Measurements from ENCODE around the gene CDHR1.

CDHR1 gene

DNA sequence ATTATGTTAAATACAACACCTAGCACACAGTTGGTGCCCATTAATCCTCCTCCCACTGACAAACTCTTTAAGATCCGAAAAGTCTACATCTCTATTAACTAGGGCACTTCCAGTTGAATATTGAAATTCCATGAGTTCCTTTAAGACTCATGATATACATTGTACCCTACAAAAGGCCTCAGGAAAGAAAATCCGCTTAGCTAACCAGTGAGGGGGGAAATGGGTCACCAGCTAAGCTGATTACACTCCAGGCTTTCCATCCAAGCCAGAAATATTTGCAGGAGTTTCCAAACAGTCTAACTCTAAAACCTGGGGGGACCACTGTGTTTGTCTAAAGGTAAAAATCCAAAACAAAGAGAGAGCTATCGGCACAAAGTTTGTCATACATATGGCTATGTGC lies 32.3 kb downstream of the CDHR1 start:
- DNase-seq (ENCODE audit: low read depth), result no peak
- no peak overlapping the region for H3K4me3 ChIP-seq (ENCODE audit: low read length)
- TF ChIP-seq, protein P1, sequence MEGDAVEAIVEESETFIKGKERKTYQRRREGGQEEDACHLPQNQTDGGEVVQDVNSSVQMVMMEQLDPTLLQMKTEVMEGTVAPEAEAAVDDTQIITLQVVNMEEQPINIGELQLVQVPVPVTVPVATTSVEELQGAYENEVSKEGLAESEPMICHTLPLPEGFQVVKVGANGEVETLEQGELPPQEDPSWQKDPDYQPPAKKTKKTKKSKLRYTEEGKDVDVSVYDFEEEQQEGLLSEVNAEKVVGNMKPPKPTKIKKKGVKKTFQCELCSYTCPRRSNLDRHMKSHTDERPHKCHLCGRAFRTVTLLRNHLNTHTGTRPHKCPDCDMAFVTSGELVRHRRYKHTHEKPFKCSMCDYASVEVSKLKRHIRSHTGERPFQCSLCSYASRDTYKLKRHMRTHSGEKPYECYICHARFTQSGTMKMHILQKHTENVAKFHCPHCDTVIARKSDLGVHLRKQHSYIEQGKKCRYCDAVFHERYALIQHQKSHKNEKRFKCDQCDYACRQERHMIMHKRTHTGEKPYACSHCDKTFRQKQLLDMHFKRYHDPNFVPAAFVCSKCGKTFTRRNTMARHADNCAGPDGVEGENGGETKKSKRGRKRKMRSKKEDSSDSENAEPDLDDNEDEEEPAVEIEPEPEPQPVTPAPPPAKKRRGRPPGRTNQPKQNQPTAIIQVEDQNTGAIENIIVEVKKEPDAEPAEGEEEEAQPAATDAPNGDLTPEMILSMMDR (IDR thresholded peaks at IDR 0.05; ENCODE audit: insufficient read depth, low read depth, low read length, missing control alignments), result no peak

DNA sequence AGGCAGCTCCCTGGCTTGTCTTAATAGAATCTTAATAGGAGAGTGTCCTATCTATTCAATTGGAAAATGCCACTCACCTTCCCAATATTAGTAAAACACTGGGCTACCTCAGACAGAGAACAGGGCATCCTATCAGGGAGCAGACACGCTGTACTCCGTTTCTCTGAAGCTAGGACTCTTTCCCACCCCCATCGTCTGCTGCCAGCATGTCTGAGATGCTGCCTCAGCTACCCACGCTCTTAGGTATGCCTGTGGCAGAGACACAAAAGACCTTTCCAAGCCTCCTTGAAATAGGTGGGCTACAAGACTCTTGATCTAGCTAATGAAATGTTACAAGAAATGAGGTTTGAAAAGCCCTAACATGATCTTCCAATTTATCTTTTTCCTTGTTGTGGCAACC lies 33.5 kb downstream of the CDHR1 start:
- TF ChIP-seq, protein P1 (IDR thresholded peaks at IDR 0.05; ENCODE audit: insufficient read depth, low read depth, low read length, missing control alignments), result no peak
- no peak overlapping the region for H3K4me3 ChIP-seq (ENCODE audit: low read length)
- DNase-seq (ENCODE audit: low read depth), result no peak

DNA sequence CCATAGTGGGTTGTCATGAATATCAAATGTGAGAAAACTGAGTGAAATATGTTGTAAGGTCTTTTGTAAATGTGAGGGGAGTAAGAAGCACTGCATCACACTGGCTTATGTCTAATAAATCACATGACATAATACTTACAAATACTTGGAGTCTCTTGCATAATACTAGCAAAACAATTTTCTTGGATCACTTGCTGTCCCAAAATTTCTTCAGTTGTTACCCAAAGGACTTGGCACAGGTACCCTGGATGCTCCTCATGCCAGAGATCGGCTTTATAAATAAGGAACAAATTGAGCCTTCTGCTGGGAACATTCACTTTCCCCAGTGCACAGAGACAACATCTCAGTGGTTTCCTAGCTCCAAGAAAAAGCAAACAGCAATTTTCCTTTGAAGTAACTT lies 36.0 kb downstream of the CDHR1 start:
- DNase-seq (ENCODE audit: low read depth), result no peak
- H3K4me3 ChIP-seq (ENCODE audit: low read length), result no peak overlapping the region
- TF ChIP-seq, protein P1 (IDR thresholded peaks at IDR 0.05; ENCODE audit: insufficient read depth, low read depth, low read length, missing control alignments), result no peak

DNA sequence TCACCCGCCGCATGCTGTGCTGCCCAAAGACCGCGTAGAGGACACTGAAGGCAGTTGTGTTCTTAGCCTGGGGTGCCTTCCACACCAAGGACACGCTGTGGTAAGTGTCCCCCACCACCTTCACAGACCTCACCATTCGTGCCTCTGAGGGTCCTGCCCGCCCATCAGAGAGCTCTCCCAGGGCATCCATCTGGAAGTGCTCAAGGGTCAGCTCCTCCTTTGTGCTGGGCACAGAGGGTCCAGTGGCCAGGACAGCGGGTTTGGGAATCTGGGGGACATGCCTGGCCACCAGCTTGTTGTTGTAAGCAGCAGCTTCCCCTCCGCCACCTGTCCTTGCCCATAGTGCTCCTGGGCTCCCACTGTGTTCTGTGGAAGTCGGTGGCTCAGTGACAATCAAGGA lies 38.0 kb downstream of the CDHR1 start:
- TF ChIP-seq, protein P1 (IDR thresholded peaks at IDR 0.05; ENCODE audit: insufficient read depth, low read depth, low read length, missing control alignments), result no peak
- DNase-seq (ENCODE audit: low read depth), result no peak
- H3K4me3 ChIP-seq (ENCODE audit: low read length), result no peak overlapping the region

DNA sequence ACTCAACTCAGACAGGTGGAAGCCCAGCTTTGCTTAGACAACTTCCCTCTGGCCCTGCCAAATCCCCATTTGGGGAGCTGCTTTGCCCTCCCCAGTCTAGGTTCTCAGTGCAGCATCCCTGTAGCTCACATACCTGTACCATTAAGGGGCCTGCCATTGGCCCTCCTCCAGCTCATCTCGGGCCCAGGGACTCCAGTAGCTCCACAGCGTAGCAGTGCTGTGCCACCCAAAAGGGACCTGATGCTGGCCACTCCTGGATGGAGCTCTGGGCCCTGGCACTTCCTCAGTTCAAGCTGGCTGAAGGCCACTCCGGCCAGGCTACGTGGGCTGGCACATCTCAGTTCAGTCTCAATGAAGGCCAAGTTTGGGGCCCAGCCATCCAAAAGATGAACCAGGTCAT lies 39.6 kb downstream of the CDHR1 start:
- no peak for DNase-seq (ENCODE audit: low read depth)
- TF ChIP-seq, protein P1 (IDR thresholded peaks at IDR 0.05; ENCODE audit: insufficient read depth, low read depth, low read length, missing control alignments), result no peak

DNA sequence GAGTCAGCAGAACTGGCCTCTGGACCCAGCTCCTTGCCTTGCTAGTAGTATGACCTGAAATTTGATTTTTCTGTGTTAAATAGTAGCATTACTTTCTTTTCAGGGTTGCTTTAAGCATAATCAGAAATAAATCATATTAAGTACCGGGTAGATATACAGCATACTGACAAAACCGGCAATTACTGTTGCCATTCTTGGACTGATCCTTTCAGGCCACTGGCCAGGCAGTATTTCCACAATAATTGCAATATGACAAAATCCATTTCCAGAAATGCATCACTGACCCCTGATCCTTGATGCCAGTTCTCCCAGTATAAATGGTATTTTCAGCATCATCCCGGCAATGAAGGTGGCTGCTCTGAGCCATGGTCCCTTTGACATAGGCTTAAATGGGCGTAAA lies 40.1 kb downstream of the CDHR1 start:
- TF ChIP-seq, protein P1 (IDR thresholded peaks at IDR 0.05; ENCODE audit: insufficient read depth, low read depth, low read length, missing control alignments), result no peak
- no peak for DNase-seq (ENCODE audit: low read depth)
- no peak overlapping the region for H3K4me3 ChIP-seq (ENCODE audit: low read length)

More for the DNA sequence above, 39.6 kb downstream of the CDHR1 start:
- no peak overlapping the region for H3K4me3 ChIP-seq (ENCODE audit: low read length)

DNA sequence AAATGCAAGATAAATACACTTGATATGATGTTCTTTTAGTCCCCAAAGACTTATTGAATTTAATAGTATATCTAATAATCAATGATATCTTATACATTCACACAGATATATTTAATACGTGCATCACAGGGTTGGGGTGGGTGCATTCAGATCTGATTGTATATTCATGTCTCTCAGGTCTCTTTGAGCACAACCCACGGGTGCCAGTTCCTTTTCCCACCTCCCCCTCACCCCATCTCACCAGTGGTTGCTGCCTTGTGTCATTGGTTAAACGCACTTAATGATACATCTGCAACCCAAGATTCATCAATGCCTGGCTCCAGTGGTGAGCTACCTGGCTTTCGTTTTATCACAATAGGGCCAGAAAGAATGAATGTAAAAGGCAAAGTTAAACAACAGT lies 40.8 kb downstream of the CDHR1 start:
- H3K4me3 ChIP-seq (ENCODE audit: low read length), result no peak overlapping the region
- TF ChIP-seq, protein P1 (IDR thresholded peaks at IDR 0.05; ENCODE audit: insufficient read depth, low read depth, low read length, missing control alignments), result no peak
- no peak for DNase-seq (ENCODE audit: low read depth)

All from epithelial cell of esophagus (primary cell).